Lung microvascular endothelial cell (primary cell): Measurements from ENCODE around the gene NR5A1. TPM values are rescaled to one million over a fixed set of nuclear protein-coding genes. Genes with fewer than 3 reads are reported as not detected.

Experiments
- DNase-seq, 2 donors: peaks; one replicate each; pipeline versions ENCODE4 v3.0.0 to v3.0.0-alpha.2; 2010; ENCODE audit warnings: low read depth in 2 of 2
- total RNA-seq: library from RNA; depleted of rRNA; stranded (reverse); fragments of >200 nt; gene quantifications from 2 replicates; pipeline ENCODE4 v1.2.1, GENCODE V29; 2014

NR5A1 gene
- total RNA-seq: not detected in 2 replicates

- no peak for DNase-seq
These were observed at the start of gene NR5A1 for GRCh38 chr9:124506931-124507879. TSS of gene NR5A1 (minus strand) at chr9:124507399. CDS start at chr9:124503395, 4,004 bp downstream.

GRCh38 chr9:124555043-124555442 is 47.8 kb upstream of the NR5A1 start:
- no peak for DNase-seq

GRCh38 chr9:124553738-124554137 is 46.5 kb upstream of the NR5A1 start:
- DNase-seq: no peak

- no peak for DNase-seq
These were observed 45.0 kb upstream of the NR5A1 start for GRCh38 chr9:124552273-124552605.

GRCh38 chr9:124551472-124552272 is 44.5 kb upstream of the NR5A1 start:
- peak; percentile 41 to 59 for DNase-seq

- DNase-seq: no peak
These were observed 42.9 kb upstream of the NR5A1 start for GRCh38 chr9:124550072-124550471.

DNA sequence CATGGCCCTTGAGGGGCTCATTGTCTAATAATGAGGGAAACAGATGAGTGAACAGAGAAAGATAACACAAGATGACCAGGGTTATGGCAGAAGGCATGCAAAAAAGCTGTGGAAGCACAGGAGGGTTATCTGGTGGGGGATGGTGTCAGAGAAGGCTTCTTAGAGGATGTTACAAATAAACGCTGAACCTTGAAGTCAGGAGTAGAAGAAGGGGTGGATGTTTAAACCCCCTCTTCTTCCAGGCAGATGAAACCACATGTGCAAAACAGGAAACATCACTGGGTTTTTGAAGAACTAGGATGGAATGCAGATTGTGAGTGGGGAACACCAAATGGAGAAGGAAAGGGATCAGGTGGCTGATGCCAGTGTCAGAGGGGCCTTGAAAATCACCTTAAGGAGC is 41.8 kb upstream of the NR5A1 start:
- DNase-seq: no peak

DNA sequence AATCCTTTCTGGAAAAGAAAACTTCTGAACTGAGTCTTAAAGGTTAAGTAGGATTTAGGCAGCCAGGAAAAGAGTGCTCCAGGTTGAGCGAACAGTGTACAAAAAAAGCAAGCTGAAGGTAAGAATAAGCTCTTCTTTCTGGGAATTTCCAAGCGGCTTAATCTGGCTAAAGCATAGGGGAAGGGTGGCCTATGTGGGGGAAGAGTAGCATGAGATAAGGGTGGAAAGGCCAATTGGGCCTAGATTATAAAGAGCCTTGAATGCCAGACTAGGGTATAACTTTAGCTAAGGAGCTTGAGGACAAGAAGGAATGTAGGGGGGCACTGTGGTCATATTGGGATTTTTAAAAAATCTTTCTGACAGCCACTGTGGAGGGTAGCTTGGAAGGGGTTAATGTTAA is 37.3 kb upstream of the NR5A1 start:
- no peak for DNase-seq

GRCh38 chr9:124541824-124542223 is 34.6 kb upstream of the NR5A1 start:
- DNase-seq: no peak

- DNase-seq: no peak
These were observed 30.7 kb upstream of the NR5A1 start for GRCh38 chr9:124537926-124538325.

DNA sequence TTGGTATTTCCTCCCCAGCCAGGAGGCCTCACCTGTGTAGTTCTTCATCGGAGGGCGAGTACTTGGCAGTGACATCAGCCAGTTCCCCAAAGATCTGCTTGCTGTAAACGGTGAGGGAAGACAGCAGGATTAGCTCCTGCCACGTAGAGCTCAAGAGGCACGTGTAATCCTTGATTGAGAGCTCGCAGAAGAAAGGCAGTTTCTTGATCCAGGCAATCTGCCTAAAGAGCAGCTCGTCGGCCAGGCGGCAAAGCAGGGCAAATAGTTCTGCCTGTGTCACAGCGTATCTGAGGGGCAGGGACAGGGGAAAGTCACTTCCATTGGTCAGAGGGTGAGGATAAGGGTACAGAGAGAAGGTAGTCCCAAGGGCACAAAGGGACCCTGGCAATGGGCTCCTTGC is 28.6 kb upstream of the NR5A1 start:
- DNase-seq: no peak

DNA sequence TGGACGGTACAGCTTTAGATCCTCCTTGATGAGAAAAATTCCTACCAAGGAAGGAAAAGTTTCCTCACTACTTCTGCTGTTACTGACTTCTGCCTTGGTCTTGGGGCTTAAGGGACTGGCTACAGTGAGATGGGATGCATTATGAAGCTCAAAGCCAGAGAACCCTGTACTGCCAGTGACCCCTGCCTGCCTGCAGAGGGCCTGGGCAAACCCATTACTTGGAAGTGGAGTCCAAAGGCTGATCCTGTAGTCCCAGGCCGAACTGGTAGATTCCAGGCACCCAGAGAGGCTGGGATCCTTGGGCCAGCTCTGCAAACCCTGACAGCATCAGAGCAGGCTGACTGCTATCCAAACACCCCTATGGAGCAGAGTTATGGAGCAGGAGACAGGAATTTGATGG is 25.7 kb upstream of the NR5A1 start:
- no peak for DNase-seq

GRCh38 chr9:124531115-124531514 is 23.9 kb upstream of the NR5A1 start:
- no peak for DNase-seq

- no peak for DNase-seq
These were observed 23.0 kb upstream of the NR5A1 start for GRCh38 chr9:124530246-124530645.

GRCh38 chr9:124527781-124528180 is 20.6 kb upstream of the NR5A1 start:
- peak in 1 of 2 donors; percentile 42 for DNase-seq

- no peak for DNase-seq
These were observed 19.0 kb upstream of the NR5A1 start for GRCh38 chr9:124526174-124526573.

GRCh38 chr9:124522121-124523098 is 15.2 kb upstream of the NR5A1 start:
- no peak for DNase-seq

GRCh38 chr9:124521142-124521541 is 13.9 kb upstream of the NR5A1 start:
- no peak for DNase-seq

DNA sequence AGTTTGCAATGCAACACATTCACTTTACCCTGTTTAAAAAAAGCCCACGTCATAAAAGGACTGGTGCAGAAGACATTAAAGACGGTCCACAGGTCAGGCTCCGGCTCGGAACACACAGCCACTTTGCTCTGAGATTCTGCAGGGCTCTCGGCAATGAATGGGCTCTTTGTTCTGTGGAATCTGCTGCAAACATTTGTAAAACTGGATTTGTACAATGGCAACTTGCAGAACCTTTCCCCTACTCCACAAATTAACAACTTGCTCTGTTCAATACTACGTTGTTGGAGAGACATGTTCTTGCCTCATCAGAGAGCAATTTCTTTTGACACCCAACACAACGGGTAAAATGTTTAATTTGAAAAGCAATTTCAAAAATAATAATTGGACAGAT is 13.0 kb upstream of the NR5A1 start:
- DNase-seq: no peak

- no peak for DNase-seq
These were observed 10.9 kb upstream of the NR5A1 start for GRCh38 chr9:124518116-124518515.

GRCh38 chr9:124517600-124517999 is 10.4 kb upstream of the NR5A1 start:
- DNase-seq: no peak
